Activated CD4-positive, alpha-beta T cell treated with anti-CD3 and anti-CD28 coated beads, Interleukin-2, amount 50 U/mL, for 1 hour (primary cell): Measurements from ENCODE around the gene BMF.
A peak's percentile ranks its signal among the peaks of the same experiment; 100 is the strongest.

Experiments
- DNase-seq: peaks from one replicate; pipeline ENCODE4 v3.0.0-alpha.2; 2020

The BMF gene

DNA sequence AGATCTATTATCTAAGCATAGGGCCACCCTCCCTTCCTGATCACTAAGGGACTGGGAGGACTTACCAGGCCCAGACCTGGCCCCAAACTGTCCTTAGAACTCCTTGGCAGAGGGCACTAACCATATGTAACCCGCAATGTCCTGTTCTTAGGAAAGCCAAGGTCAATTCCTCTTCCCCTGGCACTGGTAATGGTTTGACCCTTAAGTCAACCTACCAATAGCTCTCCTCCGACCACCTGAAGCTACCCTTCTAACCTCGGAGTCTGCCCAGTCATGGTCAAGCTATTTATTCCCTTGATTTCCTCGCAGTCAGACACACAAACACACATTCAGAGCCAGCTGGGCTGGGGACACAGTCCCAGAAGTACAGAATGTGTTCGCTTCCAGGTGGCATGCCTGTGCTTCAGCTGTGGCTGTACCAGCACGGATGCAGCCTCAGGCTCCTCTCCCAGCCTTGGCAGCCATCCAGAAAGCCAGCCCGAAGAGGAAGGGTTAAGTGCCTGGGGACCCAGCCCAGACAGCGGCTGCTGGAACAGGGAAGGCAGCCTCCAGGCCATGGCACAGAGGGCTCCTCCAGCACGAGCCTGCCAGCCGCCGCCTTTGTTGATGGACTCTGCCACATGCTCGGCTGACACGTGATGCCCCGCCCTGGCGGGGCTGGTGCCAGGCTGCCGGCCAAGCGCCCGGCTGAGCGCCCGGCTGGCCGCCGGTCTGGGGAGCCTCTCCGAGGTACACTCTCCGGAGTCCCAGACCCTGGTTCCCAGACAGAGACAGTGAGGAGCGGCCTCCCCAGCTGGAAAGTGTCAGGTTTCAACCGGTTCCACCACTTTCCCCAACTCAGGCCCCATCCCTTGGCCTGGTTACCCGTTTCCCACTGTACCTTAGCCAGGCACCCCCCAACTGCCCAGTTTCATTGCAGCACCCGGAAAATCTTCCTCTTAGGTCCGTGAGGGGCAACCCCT lies 5.5 kb downstream of the BMF start:
- no peak for DNase-seq

DNA sequence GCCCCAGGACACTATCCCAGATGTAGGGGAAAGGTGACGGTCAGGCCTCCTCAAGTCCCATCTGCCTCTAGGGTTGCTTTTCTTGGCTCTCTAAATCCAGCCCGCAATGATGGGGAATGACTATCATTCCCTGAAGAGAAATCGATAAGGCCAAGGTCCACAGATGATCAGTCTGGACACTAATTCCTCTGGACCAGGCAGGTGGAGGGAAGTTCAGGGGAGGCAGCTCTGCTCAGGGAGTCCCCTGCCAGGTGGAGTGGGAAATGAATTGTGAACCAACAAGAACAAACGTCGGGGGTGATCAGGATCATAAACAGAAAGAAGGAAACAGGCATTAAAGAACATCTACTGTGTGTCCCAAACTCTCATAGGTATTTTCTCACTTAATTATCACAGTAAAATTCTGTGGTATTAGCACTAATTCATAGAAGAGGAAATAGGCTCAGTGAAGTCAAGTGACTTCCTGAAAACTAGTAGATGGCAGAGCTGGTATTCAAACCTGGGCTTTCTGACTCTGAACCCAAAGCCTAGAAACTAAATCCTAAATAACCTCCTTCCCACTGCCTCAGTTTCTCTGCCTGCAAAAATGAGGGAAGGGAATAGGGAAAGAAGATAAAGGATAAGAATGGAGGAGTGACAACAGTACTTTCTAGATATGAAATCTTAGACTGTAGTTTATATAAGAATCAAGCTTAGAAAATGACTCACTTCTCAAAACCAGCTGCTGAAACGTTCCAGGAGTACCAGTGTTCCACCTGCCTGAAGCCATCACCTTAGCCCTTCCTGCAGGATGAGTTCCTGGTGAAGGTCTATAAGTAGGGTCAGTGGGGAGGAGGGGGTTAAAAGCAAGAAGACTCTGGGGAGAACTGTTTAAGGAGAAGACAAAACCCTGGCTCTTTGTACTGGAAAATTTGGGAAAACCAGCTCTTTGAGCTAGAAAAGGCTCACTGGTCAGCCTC lies 7.5 kb downstream of the BMF start:
- DNase-seq = no peak

DNA sequence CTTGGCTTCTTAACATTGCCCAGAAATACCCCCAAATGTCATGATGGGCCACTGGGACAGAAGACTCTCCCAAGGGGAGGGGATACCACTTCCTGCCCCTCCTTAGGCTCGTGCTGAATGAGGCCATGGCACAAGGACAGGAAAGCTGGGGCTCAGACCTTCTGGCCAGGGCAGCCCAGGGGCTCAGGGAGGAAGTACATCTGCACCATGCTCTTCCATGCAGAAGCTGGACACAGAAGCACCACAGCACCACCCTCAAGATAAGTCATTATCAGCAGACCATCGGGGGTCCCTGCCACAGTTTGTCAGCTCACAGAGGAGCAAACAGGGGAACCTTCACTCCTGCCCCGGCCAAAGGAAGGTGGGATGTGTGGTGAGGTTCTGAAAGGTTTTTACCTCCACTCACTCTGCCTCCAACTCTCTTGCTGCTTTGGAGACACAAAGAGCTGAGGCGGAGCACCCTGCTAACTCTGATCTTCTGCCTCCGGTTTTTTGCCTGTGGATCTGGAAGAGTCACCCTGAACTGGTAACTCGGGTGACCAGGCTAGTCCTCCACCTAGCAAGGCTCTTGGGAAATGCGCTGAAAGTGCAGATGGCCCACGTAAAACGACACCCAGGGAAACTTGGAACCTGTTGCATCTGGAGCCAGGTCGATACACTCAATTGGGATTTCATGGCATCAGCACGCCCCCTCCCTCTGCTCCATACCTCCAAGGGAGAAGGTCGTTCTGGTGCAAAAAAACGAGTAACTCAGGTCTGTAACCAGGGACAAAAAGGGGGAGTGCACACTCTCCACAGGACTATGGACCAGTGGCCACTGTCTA lies 8.3 kb downstream of the BMF start:
- no peak for DNase-seq

DNA sequence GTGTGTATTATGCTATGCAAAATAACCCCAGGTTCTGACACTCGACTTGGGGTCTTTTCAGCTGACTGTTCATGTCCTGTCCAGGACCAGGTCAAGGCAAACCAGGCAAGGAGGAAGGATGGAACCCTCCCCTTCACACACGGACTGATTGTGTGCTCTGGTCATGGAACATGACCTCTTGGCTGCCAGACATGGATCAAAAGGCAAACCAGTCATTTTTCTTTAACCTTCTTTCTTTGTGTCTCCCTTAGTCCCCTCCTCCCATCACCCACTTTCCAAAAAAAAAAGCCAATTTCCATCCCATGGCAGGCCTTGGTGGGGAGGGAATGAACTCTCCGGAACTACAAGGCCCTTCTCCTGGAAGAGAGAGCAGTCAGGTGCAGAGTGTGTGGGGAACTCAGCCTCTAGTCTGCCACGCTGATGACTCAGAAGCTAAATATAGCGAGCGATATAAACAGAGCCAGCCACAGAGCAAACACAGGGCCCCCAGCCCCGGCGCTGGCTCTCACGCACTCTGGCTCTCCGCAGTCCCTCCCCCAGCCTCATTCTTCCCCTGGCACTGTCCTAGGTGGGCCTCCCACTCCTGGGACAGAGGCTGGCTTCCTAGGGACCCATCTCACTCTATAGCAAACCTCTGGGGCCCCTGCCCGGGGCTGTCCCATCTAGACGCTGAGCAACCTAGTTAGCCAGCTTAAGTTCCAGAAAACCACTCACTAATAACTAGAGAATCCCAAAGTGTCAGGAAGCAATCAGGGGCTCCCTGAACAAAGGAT lies 10.0 kb downstream of the BMF start:
- peak; percentile 46 for DNase-seq

DNA sequence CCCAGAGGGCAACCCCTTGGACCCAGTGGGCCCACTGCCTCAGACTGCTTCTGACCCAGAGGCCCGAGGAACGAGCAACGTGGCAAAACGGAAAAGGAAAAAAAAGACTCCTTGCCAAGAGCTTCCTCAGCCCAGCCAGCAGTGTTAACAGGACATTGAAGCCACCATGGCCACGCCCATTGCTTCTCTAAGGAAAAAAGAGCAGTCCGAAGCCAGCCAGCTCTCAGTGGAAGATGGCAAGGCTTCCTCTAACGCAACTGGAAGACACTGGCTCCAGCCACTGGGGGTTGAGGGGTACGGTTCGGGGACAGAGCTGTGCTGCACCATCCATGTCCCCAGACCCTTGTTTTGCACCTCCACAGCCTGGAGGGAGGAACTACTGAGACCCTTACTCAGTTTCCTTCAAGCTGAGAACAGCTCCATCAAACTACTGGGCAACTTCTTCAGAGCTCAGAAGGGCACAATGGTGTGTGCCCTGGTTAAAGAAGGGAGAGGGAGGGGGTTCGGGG lies 10.7 kb downstream of the BMF start:
- DNase-seq = no peak

DNA sequence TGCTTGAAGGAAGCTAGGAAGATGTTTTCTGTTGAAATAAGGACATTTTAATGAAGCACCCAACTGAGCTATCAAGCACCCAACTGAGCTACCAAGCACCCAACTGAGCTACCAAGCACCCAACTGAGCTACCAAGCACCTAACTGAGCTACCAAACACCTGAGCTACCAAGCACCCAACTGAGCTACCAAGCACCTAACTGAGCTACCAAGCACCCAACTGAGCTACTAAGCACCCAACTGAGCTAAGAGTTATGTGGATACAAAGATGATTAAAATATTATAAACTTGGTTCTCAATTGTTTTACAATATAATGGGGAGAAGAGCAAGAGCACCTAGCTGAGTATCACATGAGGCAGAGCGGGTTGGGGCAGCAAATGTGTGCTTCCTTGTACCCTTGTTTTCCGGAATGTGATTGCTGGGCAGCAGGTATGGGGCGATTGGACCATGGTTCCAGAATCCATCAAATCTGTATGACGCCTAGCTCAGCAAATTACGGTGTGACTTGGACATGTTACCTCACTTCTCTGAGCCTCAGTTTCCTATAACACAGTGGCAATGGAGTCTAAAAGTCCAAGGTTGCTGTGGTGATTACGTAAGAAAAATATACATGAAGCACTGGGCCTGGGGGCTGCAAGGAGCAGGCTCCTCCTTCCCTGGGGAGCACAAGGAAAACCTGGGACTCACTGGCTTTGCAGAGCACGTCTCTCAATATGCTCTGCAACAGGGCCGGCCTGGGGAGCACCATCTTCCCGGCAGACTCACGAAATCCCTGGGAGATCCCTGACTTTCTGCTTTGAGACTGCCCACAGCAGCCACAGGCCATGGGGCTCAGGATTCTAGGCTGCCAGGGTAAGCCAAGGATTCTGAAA lies 11.3 kb downstream of the BMF start:
- no peak for DNase-seq

DNA sequence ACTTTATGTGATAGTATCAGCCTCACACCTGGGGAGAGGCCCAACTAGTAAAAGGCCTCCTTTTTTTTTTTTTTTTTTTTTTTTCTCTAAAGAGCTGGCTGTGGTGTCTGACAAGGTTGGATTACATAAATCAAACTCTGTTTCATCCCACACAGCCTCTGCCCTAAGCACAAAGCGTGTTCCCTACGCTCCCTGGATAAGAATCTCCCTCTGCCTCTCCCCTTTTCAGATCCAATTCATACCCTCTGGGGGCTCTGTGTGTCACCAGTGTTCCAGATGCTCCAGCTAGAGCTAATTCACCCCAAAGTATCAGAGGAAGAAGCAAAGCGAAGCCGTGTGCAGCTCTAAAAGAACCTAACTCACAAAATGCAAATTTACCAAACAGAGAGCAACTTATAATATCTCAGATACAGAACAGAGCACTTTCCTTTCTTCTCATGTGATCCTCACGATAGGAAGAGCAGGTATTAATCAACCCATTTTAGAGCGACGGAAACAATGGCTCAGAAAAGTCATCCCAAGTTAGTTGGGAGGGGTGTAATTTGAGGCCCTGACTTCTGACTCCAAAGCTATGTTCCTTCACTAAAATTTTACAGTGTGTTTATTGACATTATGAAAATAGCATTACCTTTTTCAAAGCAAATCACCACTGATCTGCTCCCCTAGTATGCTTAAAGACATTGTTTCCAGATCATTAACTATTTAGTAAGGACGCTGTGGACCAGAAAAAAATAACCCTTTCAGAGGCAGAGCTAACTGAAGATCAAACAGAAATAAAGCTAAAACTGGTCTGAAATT lies 12.4 kb downstream of the BMF start:
- DNase-seq = no peak

DNA sequence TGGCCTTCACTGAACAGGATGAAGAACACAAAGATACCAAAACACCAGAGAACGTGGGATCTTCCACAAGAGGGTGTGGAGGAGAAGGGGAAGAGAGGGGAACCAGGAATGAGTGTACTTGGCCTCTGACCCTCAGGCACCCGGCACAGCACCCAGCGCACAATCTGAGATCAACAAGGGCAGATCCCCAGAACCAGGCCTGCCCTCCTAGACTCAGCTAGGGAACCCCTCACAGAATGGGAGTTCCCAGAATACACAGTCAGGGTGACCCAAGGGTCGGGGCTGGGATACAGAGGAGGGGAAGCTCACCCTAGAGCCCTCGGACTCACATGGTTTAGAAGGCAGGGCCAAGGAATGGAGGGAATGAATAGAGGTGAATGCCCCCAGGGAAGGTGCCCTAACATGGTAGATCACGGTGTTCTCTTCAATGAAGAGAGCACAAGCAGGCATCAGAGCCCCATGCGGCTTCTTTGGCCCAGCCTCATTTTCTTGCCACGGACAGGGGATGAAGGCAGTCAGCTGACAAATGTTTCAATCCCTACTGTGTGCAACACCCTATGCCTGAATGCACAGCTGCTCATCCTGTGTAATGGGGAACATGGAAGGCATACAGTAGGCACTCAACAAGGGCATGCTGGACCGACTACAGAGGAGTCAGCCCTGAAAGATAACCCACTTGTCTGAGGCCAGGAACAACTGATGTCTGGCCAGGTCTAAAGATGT lies 13.1 kb downstream of the BMF start:
- DNase-seq = no peak

DNA sequence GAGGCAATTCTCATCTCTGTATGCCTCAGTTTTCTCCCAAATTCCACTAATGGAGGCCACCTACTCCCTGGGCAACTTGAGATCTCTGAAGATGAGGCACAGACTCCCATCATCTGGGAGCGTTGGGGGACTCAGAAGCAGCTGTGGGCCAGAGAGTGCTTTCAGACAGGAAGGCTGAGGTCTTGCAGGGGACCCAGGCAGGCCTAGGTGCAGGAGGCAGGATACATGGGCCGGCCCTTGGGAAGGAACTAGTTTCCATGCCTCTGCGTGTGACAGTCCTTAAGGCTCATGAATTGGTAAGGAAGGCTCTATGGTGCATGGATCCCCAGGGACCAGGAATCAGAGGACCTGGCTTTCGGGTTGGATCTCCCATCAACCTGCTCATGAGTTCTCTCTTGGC lies 14.5 kb downstream of the BMF start:
- DNase-seq = no peak

DNA sequence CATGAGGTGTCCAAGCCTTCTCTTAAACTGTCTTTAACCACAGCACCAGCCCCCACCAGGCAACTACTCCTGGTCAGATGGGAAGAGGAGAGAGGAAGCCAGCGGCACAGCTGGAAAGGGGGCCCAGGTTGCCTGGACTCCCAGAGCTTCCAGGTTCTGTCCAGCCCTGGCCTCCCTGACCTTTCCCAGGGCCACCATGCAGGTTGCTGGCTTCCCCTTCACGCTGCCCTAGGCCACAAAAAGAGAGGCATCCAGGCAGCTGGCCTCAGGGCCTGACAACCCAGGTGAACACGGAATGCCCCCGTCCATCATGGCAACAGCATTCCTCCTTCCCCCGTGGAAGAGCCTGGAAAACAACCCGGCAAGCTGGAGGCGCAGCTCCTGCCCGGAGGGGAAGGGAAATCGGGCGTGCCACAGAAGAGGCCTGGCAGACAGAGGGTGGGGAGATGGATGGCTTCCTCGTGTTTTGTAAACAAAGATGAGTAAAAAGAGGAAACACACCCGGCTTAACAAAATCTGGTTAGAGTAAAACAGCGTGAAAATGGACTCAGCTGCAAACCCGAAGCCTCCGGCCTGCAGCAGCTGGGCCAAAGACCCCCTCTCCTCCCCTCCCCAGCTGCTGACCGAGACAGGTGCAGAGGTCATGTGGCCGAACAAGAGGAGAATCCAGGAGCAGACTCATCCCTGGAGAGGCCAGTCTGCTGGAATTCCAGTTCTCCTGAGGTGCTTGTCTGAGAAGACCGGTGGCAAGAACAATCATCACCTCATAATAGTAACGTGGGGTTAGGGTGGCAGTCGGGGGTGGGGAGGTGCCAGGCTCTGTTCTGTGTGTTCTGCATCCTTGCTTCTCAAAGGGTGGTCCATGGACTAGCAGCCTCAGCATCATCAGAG lies 15.5 kb downstream of the BMF start:
- no peak for DNase-seq

DNA sequence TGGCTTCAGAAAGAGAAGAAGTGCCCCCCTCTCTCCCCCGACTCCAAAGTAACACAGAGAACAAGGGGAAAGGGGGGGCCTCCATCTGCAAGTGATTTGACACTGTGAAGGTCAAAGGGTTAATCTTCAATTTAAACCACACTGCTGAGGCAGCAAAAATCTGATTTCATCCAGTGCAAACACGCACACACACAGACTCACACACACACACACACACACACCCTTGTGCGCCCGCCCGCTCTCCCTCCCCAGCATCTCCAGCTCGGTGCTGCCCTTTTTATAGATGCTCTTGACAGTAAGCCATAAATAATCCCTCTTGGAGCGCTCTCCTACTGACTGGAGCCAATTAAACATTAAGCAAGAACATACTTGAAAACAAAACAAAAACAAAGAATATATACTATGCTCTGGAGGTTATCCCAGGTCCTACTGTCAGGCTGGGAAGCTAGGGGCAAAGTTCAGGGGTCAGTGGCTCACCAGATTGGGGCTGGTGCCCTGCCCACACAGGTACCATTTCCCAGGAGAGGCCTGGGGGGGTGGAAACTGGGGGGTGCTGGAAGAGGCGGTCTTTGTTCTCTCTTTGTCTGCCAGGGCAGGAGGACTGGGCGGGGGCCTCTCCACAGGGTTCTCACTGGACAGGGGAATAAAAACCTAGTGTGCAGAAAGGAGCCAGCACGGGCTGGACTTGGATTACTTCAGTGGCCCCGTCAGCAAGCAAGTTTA lies 16.3 kb downstream of the BMF start:
- no peak for DNase-seq

DNA sequence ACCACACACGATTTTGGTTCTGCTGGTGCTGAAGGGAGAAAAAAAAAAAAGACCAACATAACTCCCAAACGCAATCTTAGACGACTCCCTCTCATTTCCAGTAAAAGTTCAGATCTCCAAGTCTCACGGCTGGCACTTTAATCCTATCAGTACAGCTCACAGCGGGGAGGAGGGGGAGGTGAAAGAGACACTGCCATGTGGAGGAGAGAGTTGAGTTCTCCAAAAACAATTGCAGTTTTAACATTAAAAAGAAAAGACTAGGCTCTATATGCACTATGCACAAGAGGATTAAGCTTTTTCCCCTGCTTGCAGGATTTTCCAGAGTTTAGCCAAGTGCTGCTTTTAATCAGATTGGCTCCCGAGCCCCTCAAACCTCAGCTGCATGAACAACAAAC lies 16.8 kb downstream of the BMF start:
- no peak for DNase-seq

DNA sequence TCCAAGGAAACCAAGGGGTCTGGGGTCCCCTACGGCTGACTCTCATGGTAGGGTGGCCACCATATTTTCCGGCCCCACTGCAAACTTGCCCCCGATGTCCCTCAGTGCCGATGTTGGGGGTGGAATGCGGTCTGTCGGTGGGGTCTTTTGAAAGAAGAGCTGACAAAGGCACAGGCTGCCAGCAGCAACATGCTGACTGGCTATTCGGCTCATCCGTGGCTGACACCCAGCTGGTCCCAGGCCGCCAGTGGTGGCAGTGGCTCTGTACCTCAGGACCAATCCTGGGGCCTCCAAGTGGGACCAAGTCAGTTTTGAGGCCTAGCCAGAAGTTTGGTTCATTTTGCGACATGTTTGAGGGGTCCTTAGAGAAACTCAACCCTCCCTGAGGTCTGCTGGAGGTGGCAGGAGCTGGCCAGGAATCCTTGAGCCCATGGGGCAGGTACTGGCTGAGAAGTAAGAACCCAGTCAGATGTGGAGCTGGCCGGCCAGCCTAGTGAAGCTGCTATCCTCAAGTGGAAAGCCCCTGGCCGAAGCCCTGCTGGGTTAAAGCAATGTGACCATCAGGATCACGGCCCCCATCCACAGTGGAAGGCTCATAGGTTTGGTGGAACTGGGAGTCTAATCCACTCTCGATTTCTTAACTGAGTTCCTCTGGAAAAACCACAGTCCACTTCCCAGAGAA lies 17.8 kb downstream of the BMF start:
- no peak for DNase-seq

DNA sequence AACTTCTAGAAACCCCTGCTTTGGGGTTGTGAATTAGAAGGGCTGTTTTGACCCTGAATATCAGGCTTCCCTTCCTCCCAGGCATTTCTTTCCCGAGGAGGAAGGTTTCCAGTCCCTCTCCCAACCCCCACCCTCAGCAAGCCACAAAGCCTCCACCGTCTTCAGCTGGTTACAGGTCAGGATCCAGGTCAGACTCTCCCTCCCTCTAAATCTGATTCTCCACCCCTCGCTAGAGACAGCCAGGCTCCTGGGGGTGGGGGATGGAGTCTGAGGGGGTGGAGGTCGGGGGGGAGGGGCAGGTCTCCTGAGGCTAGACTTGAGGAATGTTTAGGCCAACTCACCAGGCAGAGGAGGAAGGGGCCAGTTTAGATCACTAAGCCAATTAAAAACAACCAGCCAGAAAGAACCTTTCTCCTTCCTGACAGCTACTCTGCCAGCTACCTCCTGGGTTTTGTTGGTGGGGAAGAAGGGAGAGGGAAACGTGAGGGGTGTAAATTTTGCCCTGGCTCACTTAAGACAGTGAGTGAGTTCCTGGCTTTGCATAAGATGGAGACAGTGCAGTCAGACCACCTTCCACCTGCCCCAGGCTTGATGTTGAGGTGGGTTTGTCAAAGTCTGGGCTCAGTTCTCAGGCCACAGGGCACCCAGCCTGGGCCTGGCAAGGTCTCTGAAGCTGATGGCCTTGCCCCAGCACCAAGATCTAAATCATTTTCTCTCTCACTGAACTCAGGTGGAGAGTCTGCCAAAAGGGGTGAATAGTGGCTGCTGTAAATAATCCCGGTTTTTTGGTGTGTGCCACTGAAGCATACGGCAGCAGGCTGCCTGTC lies 19.5 kb downstream of the BMF start:
- DNase-seq = no peak

DNA sequence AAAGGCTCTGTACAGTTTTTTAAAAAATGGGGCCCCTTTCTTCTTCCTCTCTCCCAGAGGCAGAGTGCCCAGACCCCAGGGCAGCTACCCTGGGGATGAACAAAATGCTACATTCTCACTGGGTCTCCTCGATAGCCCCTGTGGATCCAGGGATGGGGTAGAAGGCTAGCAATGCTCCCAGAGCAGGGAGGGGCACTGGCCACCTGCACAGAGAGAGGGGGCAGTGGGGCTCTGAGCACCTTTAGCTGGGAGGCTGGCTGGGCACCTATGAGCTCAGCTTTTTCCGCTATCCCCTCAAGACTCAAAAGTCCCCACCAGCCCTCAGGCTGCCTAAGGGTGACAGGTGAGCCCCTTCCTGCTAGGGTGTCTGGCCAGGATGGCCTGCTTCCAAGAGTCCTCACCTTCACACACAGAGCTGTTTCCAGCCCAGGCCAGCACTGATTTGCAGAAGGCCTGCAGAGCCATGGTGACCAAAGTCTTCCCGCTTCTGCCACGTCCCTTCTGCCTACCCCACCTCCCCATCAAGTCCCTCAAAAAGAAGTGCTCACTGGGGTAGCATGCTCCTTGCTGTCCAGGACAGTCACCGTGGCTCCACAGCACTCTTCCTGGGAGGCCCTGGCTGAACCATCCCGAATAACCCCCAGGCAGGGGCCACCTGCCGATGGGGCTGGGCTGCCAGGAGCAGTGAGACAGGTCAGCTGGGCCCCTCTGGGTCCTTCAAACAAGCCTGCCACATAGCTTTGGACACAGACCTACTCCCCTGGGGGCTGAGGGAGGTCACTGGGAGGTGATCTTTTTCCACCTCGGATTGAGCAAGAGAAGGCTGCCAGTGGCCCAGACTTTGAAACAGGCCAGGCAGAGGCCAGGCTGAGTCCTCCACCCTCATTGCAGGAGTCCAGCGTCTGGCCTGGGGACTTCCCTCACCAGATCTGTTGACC lies 20.4 kb downstream of the BMF start:
- DNase-seq = no peak
